IPS DF 6.9 (cell line): ENCODE data around the gene CGREF1.

Experiments used
- DNase-seq: peaks from one replicate; pipeline ENCODE4 v3.0.0-alpha.2; 2013; ENCODE audit warnings: low read depth, low spot score
- H3K27ac ChIP-seq: one replicate; pipeline ENCODE4 v1.5.1; 2013; ENCODE audit warnings: low read length, control low read depth
- H3K27me3 ChIP-seq: 2 replicates; pipeline ENCODE4 v1.6.1; 2013; ENCODE audit warnings: mild to moderate bottlenecking, low read length; ENCODE audit not compliant: control insufficient read depth, insufficient read depth
- H3K36me3 ChIP-seq: 2 replicates; pipeline ENCODE4 v1.6.1; 2013; ENCODE audit warnings: low read length; ENCODE audit not compliant: control insufficient read depth, insufficient read depth
- H3K4me1 ChIP-seq: 2 replicates; pipeline ENCODE4 v1.6.1; 2013; ENCODE audit warnings: low read length; ENCODE audit not compliant: control insufficient read depth, insufficient read depth
- H3K4me3 ChIP-seq: 2 replicates; pipeline ENCODE4 v1.5.1; 2013; ENCODE audit warnings: mild to moderate bottlenecking, low read length
- H3K9me3 ChIP-seq: 2 replicates; pipeline ENCODE4 v1.6.1; 2013; ENCODE audit warnings: low read length, inconsistent platforms; ENCODE audit not compliant: control insufficient read depth, insufficient read depth
- WGBS: extraction: QIAGEN DNeasy Blood & Tissue Kit; methylation state at CpG from one replicate; pipeline ENCODE4 v1.1.7; 2013; ENCODE audit warnings: mixed read lengths, missing lambda C conversion rate; ENCODE audit not compliant: insufficient read length, insufficient coverage; 5-methylcytosine and 5-hydroxymethylcytosine counted together

CGREF1 gene

GRCh38 chr2:27086090-27086723 is 32.7 kb downstream of the CGREF1 start:
- H3K9me3 ChIP-seq, result no peaks in the 10 kb centered on the region
- no peaks in the 10 kb centered on the region for H3K27me3 ChIP-seq
- H3K36me3 ChIP-seq, result no peaks in the 10 kb centered on the region; the same call in 1 of the 2 replicates
- no peaks in the 10 kb centered on the region; the same call in 1 of the 2 replicates for H3K4me1 ChIP-seq
- DNase-seq, result no peak
- H3K4me3 ChIP-seq, result peak overlapping the region; percentile 49; the same call in 1 of the 2 replicates
- no CpG with 5 or more reads among the region's 81 CpGs for whole genome bisulfite sequencing
- no peak overlapping the region for H3K27ac ChIP-seq

- Histone ChIP-seq H3K36me3 (no peaks in the 10 kb centered on the region; the same call in 1 of the 2 replicates), H3K27me3 (no peaks in the 10 kb centered on the region), H3K27ac (no peak overlapping the region), H3K4me3 (peak overlapping the region; percentile 49; the same call in 1 of the 2 replicates), H3K4me1 (no peaks in the 10 kb centered on the region; the same call in 1 of the 2 replicates), H3K9me3 (no peaks in the 10 kb centered on the region)
- DNase-seq, result no peak
- whole genome bisulfite sequencing, result no CpG with 5 or more reads among the region's 38 CpGs
Observed at GRCh38 chr2:27085673-27086089, 33.2 kb downstream of the CGREF1 start.

GRCh38 chr2:27085062-27085672 is 33.8 kb downstream of the CGREF1 start:
- no peaks in the 10 kb centered on the region for H3K9me3 ChIP-seq
- DNase-seq, result no peak
- no peak overlapping the region for H3K27ac ChIP-seq
- H3K4me3 ChIP-seq, result peak overlapping the region; percentile 49; the same call in 1 of the 2 replicates
- WGBS, result no CpG with 5 or more reads among the region's 10 CpGs
- no peaks in the 10 kb centered on the region for H3K27me3 ChIP-seq
- no peaks in the 10 kb centered on the region; the same call in 1 of the 2 replicates for H3K4me1 ChIP-seq
- no peaks in the 10 kb centered on the region; the same call in 1 of the 2 replicates for H3K36me3 ChIP-seq

- no peak for DNase-seq
- Histone ChIP-seq H3K27me3 (no peaks in the 10 kb centered on the region), H3K27ac (no peak overlapping the region), H3K4me1 (no peaks in the 10 kb centered on the region; the same call in 1 of the 2 replicates), H3K9me3 (no peaks in the 10 kb centered on the region), H3K4me3 (no peak overlapping the region), H3K36me3 (no peaks in the 10 kb centered on the region; the same call in 1 of the 2 replicates)
- WGBS, result no CpG with 5 or more reads among the region's 6 CpGs
Observed at GRCh38 chr2:27084297-27085061, 34.4 kb downstream of the CGREF1 start.

- no peaks in the 10 kb centered on the region for H3K27me3 ChIP-seq
- no peaks in the 10 kb centered on the region; the same call in 1 of the 2 replicates for H3K36me3 ChIP-seq
- no peaks in the 10 kb centered on the region for H3K9me3 ChIP-seq
- H3K27ac ChIP-seq, result no peak overlapping the region
- H3K4me1 ChIP-seq, result no peaks in the 10 kb centered on the region; the same call in 1 of the 2 replicates
- H3K4me3 ChIP-seq, result no peak overlapping the region
- DNase-seq, result no peak
- WGBS, result no CpG with 5 or more reads among the region's 20 CpGs
Observed at GRCh38 chr2:27083410-27084296, 35.3 kb downstream of the CGREF1 start.

- DNase-seq, result no peak
- WGBS, result no CpG with 5 or more reads among the region's 27 CpGs
- H3K4me1 ChIP-seq, result peaks cover 6% of the 10 kb centered on the region
- no peaks in the 10 kb centered on the region; the same call in 1 of the 2 replicates for H3K36me3 ChIP-seq
- H3K9me3 ChIP-seq, result no peaks in the 10 kb centered on the region
- H3K27me3 ChIP-seq, result no peaks in the 10 kb centered on the region
- no peak overlapping the region for H3K4me3 ChIP-seq
- H3K27ac ChIP-seq, result no peak overlapping the region
Observed at GRCh38 chr2:27082773-27083409, 36.0 kb downstream of the CGREF1 start.

DNA sequence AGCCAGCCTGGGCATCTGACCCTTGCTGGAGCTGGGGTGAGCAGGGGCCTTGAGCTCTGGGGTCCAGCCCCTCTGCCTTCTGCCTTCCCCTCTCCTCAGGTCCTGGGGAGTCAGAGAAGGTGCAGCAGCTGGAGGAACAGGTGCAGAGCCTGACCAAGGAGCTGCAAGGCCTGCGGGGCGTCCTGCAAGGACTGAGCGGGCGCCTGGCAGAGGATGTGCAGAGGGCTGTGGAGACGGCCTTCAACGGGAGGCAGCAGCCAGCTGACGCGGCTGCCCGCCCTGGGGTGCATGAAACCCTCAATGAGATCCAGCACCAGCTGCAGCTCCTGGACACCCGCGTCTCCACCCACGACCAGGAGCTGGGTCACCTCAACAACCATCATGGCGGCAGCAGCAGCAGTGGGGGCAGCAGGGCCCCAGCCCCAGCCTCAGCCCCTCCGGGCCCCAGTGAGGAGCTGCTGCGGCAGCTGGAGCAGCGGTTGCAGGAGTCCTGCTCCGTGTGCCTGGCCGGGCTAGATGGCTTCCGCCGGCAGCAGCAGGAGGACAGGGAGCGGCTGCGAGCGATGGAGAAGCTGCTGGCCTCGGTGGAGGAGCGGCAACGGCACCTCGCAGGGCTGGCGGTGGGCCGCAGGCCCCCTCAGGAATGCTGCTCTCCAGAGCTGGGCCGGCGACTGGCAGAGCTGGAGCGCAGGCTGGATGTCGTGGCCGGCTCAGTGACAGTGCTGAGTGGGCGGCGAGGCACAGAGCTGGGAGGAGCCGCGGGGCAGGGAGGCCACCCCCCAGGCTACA is 36.8 kb downstream of the CGREF1 start:
- Histone ChIP-seq H3K36me3 (no peaks in the 10 kb centered on the region; the same call in 1 of the 2 replicates), H3K9me3 (no peaks in the 10 kb centered on the region), H3K27ac (no peak overlapping the region), H3K4me3 (no peak overlapping the region), H3K4me1 (peaks cover 6% of the 10 kb centered on the region), H3K27me3 (no peaks in the 10 kb centered on the region)
- WGBS, result no CpG with 5 or more reads among the region's 38 CpGs
- no peak for DNase-seq

DNA sequence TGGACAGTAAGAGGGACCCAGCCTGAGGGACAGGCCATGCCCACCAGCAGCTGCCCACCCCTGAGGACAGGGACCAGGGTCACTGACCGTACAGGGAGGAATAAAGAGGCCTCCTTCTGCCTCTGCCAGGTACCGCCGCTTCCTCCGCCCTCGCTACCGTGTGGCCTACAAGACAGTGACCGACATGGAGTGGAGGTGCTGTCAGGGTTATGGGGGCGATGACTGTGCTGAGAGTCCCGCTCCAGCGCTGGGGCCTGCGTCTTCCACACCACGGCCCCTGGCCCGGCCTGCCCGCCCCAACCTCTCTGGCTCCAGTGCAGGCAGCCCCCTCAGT is 38.4 kb downstream of the CGREF1 start:
- H3K4me3 ChIP-seq, result no peak overlapping the region
- DNase-seq, result no peak
- H3K27me3 ChIP-seq, result no peaks in the 10 kb centered on the region
- no peak overlapping the region for H3K27ac ChIP-seq
- peaks cover 6% of the 10 kb centered on the region for H3K4me1 ChIP-seq
- no peaks in the 10 kb centered on the region for H3K9me3 ChIP-seq
- no CpG with 5 or more reads among the region's 14 CpGs for WGBS
- H3K36me3 ChIP-seq, result no peaks in the 10 kb centered on the region; the same call in 1 of the 2 replicates

DNA sequence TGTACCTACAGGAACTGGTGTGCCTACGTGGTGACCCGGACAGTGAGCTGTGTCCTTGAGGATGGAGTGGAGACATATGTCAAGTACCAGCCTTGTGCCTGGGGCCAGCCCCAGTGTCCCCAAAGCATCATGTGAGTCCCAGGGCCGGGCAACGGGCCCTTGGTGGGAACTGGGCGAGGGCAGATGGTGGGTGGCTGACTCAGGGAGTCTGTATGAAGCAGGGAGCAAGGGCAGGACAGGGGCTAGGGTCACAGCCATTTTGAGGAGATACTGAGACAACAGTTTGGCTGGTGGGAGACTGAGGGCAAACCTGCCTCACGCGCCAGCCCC is 38.8 kb downstream of the CGREF1 start:
- Histone ChIP-seq H3K4me1 (peaks cover 6% of the 10 kb centered on the region), H3K9me3 (no peaks in the 10 kb centered on the region), H3K4me3 (no peak overlapping the region), H3K36me3 (no peaks in the 10 kb centered on the region; the same call in 1 of the 2 replicates), H3K27me3 (no peaks in the 10 kb centered on the region), H3K27ac (no peak overlapping the region)
- WGBS, result no CpG with 5 or more reads among the region's 7 CpGs
- no peak for DNase-seq
